ENCODE measurements around the gene NOX5. TPM values are rescaled to one million over a fixed set of nuclear protein-coding genes. Genes with fewer than 3 reads are reported as not detected.

The NOX5 gene
- total and polyA plus RNA-seq, 8 donors: under 0.01 to 0.92 (median 0.18) TPM; not detected in 2

- Histone ChIP-seq H3K27ac (no peak overlapping the region), H3K4me1 (peaks cover 0 to under 1% (median 0%) of the 10 kb centered on the region in 4 donors), H3K4me3 (no peak overlapping the region), H3K27me3 (peaks cover 0 to 5% (median 0%) of the 10 kb centered on the region in 3 donors), H3K36me3 (no peaks in the 10 kb centered on the region), H3K9me3 (no peaks in the 10 kb centered on the region)
- DNase-seq: no peak
- WGBS, 5 donors: 68 to 80% (median 73%) methylated on average over 7 of the region's 7 CpGs
- TF ChIP-seq POLR2AphosphoS5 (IDR thresholded peaks at IDR 0.05) (no peak), CTCF (IDR thresholded peaks at IDR 0.05) (no peak), POLR2A (IDR thresholded peaks at IDR 0.05) (no peak), EP300 (IDR thresholded peaks at IDR 0.05) (no peak)
- intact Hi-C loops (cut with DNase I; ENCODE audit: low total_unique reads): no loop called here
Measured at GRCh38 chr15:69015591-69015990, 1.1 kb downstream of the NOX5 start.

DNA sequence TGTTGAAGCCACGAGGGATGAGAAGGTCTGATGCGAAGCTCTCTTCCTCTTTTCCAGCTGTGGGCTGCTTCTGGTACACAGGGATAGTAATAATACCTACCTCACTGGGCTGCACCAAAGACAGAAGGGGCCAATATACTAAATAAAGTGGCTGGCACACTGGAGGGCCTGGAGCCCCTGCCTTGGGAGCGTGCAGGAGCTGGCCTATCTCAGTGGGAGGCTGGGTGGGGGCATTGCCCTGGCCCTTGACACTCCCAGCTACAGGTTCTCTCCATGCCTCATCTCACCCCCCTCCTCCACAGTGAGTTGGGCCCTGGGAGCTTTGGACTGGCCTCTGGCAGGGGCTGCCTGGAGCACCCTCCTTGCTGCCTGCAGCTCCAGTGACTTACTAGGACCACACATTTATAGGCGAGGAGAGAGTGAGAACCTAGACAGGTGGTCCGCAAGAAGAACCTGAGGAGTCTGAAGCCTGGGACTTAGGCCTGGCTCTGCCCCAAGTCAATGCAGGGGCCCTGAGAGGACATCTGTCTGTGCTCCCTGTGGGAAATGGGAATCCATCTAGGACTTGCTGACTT lies 1.6 kb downstream of the NOX5 start:
- Histone ChIP-seq H3K9me3 (no peaks in the 10 kb centered on the region), H3K4me3 (no peak overlapping the region), H3K27me3 (peaks cover 0 to 5% (median 0%) of the 10 kb centered on the region in 3 donors), H3K4me1 (no peaks in the 10 kb centered on the region), H3K27ac (no peak overlapping the region), H3K36me3 (no peaks in the 10 kb centered on the region)
- 85 to 94% (median 87%) methylated on average over 5 of the region's 5 CpGs for WGBS, 5 donors
- TF ChIP-seq POLR2AphosphoS5 (IDR thresholded peaks at IDR 0.05) (no peak), CTCF (IDR thresholded peaks at IDR 0.05) (no peak), EP300 (IDR thresholded peaks at IDR 0.05) (no peak), POLR2A (IDR thresholded peaks at IDR 0.05) (no peak)
- intact Hi-C loops (cut with DNase I; ENCODE audit: low total_unique reads): no loop called here
- DNase-seq: no peak

DNA sequence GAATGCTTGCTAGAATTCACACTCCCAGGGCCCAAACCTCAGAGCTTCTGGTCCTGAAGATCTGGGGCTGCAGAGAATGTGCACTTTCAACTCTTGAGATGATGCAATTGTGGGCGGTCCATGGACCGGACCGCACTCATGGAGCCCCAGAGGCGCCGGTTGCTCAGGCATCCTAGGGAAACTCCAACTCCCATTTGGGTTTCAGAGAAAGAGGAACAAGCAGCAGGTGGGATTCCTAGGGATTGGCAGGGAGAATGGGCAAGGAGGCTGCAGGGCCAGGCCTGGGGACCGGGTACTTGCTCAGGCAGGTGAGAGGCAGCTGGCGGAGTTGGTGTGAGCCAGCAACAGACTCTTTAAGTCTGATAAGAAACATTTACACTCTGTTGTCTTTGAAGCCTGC lies 3.5 kb downstream of the NOX5 start:
- WGBS, 5 donors: 67 to 83% (median 76%) methylated on average over 7 of the region's 7 CpGs
- Histone ChIP-seq H3K9me3 (no peaks in the 10 kb centered on the region), H3K4me1 (no peaks in the 10 kb centered on the region), H3K36me3 (no peaks in the 10 kb centered on the region), H3K27ac (no peak overlapping the region), H3K27me3 (peaks cover 0 to 5% (median 0%) of the 10 kb centered on the region in 3 donors), H3K4me3 (no peak overlapping the region)
- intact Hi-C loops (cut with DNase I; ENCODE audit: low total_unique reads): no loop called here
- no peak for DNase-seq
- TF ChIP-seq POLR2A (IDR thresholded peaks at IDR 0.05) (no peak), EP300 (IDR thresholded peaks at IDR 0.05) (no peak), POLR2AphosphoS5 (IDR thresholded peaks at IDR 0.05) (no peak)

GRCh38 chr15:69018951-69019350 lies 4.5 kb downstream of the NOX5 start:
- TF ChIP-seq CTCF (IDR thresholded peaks at IDR 0.05) (no peak), POLR2A (IDR thresholded peaks at IDR 0.05) (no peak), EP300 (IDR thresholded peaks at IDR 0.05) (no peak), POLR2AphosphoS5 (IDR thresholded peaks at IDR 0.05) (no peak)
- Histone ChIP-seq H3K27ac (no peak overlapping the region), H3K4me3 (no peak overlapping the region), H3K9me3 (no peaks in the 10 kb centered on the region), H3K36me3 (no peaks in the 10 kb centered on the region), H3K27me3 (peaks cover 0 to 5% (median 0%) of the 10 kb centered on the region in 3 donors), H3K4me1 (no peaks in the 10 kb centered on the region)
- 79 to 86% (median 83%) methylated on average over 6 of the region's 6 CpGs for WGBS, 5 donors
- intact Hi-C loops (cut with DNase I; ENCODE audit: low total_unique reads): no loop called here
- DNase-seq: no peak

- no peaks in the 10 kb centered on the region for H3K4me1 ChIP-seq
- H3K27ac ChIP-seq: no peak overlapping the region
- no peak for DNase-seq
- TF ChIP-seq EP300 (IDR thresholded peaks at IDR 0.05) (no peak), POLR2AphosphoS5 (IDR thresholded peaks at IDR 0.05) (no peak), POLR2A (IDR thresholded peaks at IDR 0.05) (no peak), CTCF (IDR thresholded peaks at IDR 0.05) (no peak)
- H3K9me3 ChIP-seq: no peaks in the 10 kb centered on the region
- H3K36me3 ChIP-seq: no peaks in the 10 kb centered on the region
- WGBS, 5 donors: 61 to 81% (median 68%) methylated on average over 2 of the region's 2 CpGs
- no peak overlapping the region for H3K4me3 ChIP-seq
- intact Hi-C loops (cut with DNase I; ENCODE audit: low total_unique reads): no loop called here
- H3K27me3 ChIP-seq: no peaks in the 10 kb centered on the region
Measured at GRCh38 chr15:69021895-69022294, 7.4 kb downstream of the NOX5 start.

All from stomach (tissue), 9 donors.